ENCODE results near the gene CHSY1.
"Not testable (repeated sequence)": the region's sequence is repeated elsewhere in the genome, so short reads cannot be mapped to it uniquely, and the experiment has no call there.

The CHSY1 gene

DNA sequence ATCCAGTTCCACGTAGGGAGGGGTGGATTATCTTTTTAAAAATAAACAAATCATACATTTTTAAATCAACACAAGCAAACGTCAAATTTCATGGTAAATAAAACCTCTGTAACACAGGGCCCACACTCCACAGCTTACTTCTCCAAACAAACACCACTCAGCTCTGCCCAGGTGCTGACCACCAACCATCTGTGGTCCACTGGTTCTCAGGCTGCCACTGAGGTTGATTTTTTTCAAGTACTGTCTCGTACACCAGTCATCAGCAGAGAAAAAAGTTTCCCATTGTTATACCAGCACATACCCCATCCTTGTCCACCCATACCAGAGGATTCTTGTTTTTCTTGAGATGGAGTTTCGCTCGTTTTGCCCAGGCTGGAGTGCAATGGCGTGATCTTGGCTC is 32.4 kb downstream of the CHSY1 start:
- H3K4me3 ChIP-seq (ENCODE audit: low read length), result no peak overlapping the region
- DNase-seq (ENCODE audit: low read depth, low spot score), result no peak

DNA sequence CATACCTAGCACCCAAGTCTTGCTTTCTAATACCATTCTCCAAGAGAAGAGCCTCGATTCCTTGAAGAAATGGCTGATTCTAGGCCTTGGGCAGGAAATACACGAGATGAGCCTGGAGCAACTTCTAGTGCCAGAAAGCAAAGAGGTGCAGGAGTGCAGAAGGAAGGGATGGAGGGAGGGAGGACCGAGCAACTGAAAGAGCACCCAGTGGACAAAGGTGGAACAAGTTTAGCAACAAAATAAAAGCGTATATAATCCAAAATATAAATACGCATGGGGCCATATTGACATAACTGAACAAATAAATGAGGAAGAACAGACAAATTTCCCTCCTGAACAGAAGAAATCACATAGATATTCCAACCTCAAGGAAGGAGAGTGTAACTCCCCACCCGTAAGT is 34.4 kb downstream of the CHSY1 start:
- no peak overlapping the region for H3K4me3 ChIP-seq (ENCODE audit: low read length)
- no peak for DNase-seq (ENCODE audit: low read depth, low spot score)

DNA sequence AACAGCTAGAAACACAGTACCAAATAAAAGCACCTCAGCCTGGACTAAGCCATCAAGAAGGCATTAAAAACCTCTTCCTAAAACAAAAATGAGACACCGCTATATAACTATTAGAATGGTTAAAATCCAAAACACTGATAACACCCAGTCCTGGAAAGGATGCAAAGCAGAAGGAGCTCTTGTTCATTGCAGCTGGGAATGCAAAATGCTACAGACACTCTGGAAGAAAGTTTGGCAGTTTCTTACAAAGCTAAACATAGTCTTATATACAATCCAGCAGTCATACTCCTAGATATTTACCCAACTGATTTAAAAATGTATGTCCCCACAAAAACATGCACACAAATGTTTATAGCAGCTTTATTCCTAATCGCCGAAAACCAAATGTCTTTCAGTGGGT is 35.7 kb downstream of the CHSY1 start:
- no peak for DNase-seq (ENCODE audit: low read depth, low spot score)
- no peak overlapping the region for H3K4me3 ChIP-seq (ENCODE audit: low read length)

DNA sequence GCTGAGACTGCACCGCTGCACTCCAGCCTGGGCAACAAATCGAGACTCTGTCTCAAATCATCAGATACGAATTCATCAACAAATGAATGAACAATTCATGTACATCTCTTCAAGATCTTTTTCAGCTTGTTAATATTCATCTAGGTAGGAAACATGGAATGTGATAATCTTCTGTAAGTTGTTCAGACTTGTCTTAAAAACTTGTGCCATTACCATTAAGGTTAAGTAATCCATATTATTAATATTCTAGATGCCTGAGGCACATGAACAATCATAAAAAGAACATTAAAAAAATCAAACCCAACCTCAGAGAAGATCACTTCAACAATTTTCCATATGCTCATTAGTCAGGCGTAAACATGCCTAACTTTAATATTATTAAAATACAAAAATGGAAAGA is 36.2 kb downstream of the CHSY1 start:
- no peak overlapping the region for H3K4me3 ChIP-seq (ENCODE audit: low read length)
- DNase-seq (ENCODE audit: low read depth, low spot score), result no peak

DNA sequence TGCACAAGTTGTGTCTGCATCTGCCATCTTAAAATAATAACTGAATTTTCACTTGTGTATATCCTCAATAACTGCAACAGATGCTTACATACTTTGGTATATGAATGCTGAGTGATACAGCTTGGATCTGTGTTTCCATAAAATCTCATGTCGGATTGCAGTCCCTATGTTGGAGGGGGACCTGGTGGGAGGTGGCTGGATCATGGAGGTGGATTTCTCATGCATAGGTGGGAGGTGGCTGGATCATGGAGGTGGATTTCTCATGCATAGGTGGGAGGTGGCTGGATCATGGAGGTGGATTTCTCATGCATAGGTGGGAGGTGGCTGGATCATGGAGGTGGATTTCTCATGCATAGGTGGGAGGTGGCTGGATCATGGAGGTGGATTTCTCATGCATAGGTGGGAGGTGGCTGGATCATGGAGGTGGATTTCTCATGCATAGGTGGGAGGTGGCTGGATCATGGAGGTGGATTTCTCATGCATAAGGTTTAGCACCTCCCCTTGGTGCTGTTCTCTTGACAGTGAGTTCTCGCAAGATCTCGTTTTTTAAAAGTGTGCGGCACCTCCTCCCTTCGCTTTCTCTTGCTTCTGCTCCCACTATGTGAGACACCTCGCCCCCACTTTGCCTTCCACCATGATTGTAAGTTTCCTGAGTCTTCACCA is 37.3 kb downstream of the CHSY1 start:
- not testable (repeated sequence) for DNase-seq (ENCODE audit: low read depth, low spot score); H3K4me3 ChIP-seq (ENCODE audit: low read length)

DNA sequence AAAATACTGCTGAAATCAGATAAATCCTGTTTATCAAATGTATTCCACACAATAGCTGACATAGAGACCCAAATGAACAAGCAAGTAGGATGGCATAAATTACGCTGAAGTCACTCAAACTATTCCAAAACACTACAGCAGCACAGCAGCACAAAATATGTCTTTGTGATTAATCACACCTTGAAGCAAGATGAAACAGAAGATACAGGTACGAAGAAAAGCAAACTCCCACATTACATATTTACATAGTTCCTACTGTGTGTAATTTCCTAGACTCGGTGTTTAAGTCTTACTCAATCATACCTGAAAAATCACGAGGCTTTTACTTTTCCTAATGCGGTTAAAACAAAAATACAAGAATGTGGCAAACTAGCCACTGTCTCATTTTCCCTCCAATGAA is 38.3 kb downstream of the CHSY1 start:
- H3K4me3 ChIP-seq (ENCODE audit: low read length), result no peak overlapping the region
- DNase-seq (ENCODE audit: low read depth, low spot score), result no peak

DNA sequence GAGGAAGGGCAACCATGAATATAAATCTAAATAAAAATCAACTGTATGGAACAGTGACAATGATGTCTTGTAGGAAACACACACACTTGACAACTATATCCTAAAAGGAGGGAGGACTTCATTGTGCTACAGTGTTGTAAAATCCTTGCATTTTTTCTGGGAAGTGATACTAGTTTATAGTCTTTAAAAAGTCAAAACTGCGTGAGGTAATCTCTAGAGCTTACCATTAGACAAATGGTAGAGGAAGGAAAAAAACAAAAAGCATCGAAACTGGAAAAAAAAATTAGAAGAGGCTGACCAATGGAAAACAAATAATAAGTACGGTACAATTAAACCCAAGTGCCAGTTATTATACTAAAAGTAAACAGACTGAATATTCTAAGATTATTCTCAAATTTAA is 38.7 kb downstream of the CHSY1 start:
- no peak for DNase-seq (ENCODE audit: low read depth, low spot score)

DNA sequence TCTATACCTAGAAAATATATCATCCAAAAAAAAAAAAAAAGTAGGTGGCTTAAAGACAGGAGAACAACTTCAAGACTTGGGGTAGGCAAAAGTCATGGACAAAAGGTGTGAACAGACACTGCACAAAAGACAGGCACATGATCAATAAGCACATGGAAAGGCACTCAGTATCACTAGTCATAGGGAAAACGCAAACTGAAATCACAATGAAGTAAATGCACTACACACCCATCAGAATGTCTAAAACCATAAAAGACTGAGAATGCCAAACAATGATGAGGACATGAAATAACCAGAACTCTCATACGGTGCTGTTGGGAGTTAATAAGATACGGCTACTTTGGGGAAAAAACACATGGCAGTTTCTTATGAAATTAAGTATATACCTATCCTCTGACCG is 40.0 kb downstream of the CHSY1 start:
- H3K4me3 ChIP-seq (ENCODE audit: low read length), result no peak overlapping the region
- no peak for DNase-seq (ENCODE audit: low read depth, low spot score)

More for the DNA sequence above, 38.7 kb downstream of the CHSY1 start:
- H3K4me3 ChIP-seq (ENCODE audit: low read length), result no peak overlapping the region

DNA sequence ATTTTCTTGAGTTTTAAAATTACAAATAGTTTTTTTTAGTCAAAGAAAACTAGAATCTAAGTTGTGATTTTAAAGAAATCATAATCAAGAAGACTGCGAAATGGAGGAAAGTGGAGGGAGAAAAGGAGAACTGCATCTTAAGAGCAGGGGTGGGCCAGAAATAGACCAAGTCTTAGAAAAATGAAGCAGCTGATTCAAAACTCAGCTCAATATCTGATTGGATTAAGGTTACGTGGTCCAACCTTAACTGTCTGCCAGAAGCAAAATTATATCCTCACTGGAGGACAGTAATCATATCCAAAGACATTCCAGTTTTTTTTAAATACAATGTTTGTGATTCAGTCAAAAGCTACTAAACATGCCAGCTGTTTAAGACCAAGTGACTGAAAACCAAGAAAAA is 41.4 kb downstream of the CHSY1 start:
- H3K4me3 ChIP-seq (ENCODE audit: low read length), result no peak overlapping the region
- DNase-seq (ENCODE audit: low read depth, low spot score), result no peak

DNA sequence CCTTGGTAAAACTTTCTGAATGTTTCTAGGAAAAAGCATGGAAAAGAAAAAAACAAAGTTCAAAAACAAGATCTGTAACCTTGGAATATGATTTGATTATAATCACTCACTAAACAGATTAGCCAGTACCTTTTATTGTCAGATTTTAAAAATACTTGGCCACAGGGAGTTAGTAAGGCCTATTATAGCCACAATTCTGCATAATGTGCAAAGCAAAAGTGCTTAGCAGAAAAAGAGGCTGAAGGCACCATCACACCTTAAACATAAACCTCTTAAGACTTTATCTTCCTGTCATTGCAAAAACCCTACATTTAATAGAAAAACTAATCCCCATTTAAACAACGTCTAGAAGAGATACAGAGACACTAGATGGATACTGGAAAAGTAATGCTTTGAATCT is 41.8 kb downstream of the CHSY1 start:
- H3K4me3 ChIP-seq (ENCODE audit: low read length), result no peak overlapping the region
- no peak for DNase-seq (ENCODE audit: low read depth, low spot score)

DNA sequence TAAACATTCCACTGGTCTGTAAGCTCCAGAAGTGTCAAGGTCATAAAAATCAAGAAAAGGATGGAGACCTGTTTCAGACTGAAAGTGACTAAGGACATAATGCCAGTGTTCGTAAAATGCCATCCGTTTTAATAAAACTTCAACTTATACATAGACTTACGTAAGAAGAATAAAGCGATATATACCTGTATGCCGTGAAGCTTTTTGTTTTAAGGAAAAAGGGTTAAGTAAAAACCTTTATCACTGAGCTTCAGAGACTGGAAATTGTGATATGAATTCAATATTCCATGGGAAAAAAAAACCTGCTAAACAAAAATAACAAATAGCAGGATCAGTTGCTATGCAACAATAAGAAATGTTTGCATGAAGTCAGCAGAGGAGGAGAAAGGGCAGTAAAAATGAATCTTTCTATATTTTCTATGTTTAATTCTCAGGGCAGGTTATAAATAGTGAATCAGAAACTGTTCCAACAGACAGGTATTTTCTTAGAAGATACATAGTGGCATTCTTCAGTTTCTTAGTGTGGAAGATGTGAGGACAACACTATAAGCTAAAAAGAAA is 42.5 kb downstream of the CHSY1 start:
- H3K4me3 ChIP-seq (ENCODE audit: low read length), result no peak overlapping the region
- no peak for DNase-seq (ENCODE audit: low read depth, low spot score)

DNA sequence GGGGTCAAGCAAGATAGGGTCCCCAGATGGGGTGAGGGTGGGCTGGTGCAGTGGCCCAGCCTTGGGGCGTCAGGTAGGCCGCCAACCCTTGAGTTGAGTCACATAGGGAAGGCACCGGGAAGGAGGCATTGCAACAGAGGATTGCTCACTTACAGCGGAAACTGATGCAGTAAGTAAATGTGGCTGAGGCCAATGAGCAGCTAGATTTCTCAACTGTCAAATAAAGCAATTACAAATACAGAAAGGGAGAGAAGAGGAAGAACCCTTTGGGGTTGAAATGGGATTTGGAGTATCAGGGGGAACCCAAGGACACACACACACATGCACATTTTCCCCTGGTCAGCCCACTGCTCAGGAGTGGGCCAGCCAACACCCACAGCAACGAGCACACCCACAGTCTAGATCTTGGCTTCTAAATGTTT is 44.0 kb downstream of the CHSY1 start:
- no peak for DNase-seq (ENCODE audit: low read depth, low spot score)
- H3K4me3 ChIP-seq (ENCODE audit: low read length), result no peak overlapping the region

DNA sequence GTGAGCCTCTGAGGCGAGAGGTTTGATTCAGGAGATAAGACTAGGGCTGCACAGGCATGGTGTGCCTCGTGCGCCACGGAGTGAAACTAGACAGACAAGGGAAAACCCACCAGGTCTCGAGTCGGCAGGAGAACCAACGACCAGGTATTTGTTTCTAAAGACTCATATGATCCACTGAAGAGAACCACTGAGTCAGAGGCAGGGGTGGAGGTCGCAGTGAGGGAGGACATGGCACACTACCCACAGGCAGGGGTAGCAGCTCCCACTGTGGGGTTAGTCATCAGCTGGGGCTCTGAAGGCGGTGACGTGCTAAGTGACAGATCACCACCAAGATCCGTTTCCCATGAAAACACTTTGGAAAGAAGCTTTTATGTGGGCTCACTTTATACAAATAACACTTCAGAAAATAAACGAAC is 45.7 kb downstream of the CHSY1 start:
- peak overlapping the region; percentile 2 for H3K4me3 ChIP-seq (ENCODE audit: low read length)
- DNase-seq (ENCODE audit: low read depth, low spot score), result peak; percentile 48

DNA sequence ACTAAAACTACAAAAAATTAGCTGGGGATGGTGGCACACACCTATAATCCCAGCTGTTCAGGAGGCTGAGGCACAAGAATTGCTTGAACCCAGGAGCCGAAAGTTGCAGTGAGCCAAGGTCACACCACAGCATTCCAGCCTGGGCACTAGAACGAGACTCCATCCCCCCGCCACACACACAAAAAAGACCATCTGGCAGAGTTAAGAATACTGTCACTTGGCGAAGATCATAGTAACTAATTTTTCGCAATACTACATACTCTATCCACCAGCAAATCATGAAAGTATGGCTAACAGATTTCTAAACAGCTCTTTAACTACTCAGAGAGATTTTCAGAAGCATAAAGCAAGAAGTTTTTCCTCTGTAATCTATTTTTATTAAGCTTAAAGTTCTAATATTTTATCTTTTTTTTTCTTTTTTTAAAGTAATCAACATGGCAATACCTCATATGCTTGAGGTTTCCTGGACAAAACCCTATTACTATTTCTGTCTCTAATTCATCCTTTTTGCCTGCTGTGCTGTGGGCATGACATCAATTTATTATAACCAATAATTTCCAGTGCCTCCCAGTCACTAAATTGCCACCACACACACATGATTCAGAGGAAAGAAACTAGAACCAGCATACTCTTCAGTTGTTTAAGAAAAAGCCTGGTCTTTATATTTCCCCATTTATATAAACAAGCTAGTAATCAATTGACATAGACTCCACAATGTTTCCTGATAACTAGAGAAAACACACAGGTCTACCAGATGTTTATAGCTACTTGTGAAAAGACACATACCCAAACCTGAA is 46.9 kb downstream of the CHSY1 start:
- no peak for DNase-seq (ENCODE audit: low read depth, low spot score)
- H3K4me3 ChIP-seq (ENCODE audit: low read length), result no peak overlapping the region

DNA sequence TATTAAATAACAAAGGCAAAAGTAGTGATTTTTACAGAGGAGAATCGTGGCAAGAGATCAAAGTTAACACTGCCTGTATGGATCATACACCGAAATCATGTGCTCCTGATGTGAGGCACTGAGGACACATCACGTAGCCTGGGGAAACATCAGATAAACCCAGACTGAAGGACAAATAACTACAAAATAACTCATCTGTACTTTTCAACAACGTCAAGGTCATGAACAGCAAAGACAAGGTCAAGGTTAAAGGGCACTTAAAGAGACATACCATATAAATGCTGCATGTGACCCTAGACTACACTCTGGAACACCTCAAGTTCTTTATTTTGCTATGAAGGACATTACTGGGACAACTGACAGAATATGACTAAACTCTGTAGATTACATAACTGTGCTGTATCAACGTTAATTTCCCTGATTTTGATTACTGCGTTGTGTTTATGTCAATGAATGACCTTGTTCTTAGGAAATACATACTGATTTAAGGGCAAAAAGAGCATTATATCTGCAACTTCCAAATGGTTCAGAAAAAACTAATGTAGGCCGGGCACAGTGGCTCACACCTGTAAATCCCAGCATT is 48.1 kb downstream of the CHSY1 start:
- no peak for DNase-seq (ENCODE audit: low read depth, low spot score)
- H3K4me3 ChIP-seq (ENCODE audit: low read length), result no peak overlapping the region

DNA sequence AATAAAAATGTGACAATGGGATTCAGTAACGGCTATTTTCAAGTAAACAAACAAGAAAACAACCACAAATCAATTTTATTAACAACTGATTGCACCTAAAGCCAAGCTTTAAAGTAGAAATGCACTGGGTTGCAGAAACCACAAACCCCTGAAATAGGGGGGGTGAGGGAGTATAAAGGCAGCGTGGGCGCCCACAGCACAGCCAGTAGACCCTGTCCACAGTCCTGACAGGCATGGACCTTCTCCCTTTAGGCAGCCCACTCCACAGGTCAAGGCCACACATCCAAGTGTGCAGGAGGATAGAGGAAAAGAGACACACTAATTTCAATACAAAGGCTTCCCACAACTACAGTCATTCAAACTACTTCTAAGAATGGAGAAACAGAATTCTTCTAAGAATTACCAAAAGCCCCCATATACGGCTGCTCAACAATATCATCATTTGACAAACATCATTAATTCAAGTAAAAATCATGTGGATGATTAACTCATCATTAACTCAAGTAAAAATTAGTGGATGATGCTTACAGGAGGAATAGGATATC is 48.7 kb downstream of the CHSY1 start:
- no peak for DNase-seq (ENCODE audit: low read depth, low spot score)
- H3K4me3 ChIP-seq (ENCODE audit: low read length), result no peak overlapping the region

DNA sequence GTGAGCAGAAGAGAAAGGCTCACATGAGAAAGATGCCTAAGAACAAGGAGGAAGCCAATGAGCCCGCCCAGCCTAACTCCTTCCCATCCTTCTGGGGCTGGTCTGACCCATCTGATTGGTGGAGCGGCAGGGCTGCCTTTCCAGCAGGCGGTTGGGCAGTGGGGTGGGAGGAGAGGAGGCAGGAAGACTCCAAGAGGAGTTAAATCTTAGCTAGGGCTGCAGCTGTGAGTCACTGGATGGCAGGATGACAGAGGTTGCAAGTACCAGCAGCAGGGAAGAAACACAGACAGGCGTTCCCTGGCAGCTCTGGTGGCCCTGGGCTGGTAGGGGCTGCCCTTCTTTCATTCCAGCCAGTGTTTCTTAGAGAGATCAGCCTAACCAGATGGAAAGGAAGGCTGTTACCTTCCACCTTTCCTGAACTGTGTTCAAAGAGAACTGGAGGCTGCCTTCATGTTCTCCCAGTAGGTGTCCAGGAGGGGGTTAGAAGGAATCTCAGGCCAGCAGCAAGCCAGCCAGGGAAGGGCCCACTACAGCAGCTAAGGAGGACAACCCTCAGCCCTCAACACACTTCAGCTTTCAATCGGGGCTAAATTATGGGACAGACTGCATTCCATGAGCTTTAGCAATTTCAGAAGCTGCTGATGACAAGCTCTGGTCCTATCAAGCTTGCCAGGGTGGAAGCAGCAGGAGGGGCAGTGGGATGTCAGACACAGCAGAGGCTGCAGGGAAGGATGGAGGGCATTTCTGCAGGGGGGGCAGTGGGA is 50.3 kb downstream of the CHSY1 start:
- DNase-seq (ENCODE audit: low read depth, low spot score), result peak; percentile 25
- no peak overlapping the region for H3K4me3 ChIP-seq (ENCODE audit: low read length)

DNA sequence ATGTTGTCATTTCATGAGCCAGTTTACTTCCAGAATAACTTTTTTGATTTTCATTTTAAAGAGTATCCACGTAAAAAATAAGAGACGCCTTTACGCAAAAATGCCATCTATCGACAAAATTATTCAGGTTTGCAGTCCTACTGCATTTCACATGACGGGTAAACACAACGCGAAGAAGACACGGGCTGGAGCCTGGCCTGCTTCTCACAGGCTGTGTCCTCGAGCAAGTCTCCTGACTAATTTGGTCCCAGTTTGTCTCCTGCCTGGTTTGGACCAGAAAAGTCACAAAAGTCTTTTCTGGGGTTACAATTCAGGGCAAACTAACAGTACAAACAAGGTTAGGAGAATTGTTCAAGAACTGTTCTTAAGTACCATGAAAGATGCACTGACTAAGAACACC is 51.7 kb downstream of the CHSY1 start:
- no peak for DNase-seq (ENCODE audit: low read depth, low spot score)
- no peak overlapping the region for H3K4me3 ChIP-seq (ENCODE audit: low read length)

DNA sequence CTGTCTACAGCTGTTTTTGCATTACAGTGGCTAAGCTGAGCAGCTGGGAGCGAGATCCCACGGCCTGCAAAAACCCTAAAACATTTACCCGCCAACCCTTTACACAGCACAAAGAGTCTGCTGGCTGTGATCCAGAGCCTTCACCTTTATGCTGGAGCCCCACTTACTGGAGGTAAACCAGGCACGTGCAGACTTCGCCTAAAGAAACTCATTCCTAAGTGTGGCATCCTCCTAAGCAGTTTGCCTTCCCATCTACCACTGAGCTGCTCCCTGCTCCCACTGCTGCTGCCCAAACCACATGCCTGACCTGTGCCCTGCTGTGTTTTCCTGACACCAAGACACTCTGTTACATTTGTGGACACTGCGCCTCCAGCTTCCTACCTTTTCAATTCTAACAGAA is 53.0 kb downstream of the CHSY1 start:
- no peak for DNase-seq (ENCODE audit: low read depth, low spot score)
- no peak overlapping the region for H3K4me3 ChIP-seq (ENCODE audit: low read length)
